Measurements from ENCODE around the gene CFAP299.

The CFAP299 gene

DNA sequence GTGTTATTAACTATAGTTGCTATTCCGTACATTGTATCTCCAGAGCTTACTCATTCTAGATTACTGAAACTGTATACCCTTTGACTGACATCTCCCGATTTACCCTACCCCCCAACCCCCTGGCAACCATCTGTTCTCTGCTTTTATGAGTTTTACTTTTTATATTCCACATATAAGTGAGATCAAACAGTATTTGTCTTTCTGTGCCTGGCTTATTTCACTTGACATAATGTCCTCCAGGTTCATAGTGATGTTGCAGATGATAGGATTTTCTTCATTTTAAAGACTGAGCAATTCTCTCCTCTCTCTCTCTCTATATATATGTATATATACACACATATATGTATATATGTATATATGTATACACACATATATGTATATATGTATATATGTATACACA is 54.6 kb downstream of the CFAP299 start:
- no peak for DNase-seq (ENCODE audit: low spot score)

DNA sequence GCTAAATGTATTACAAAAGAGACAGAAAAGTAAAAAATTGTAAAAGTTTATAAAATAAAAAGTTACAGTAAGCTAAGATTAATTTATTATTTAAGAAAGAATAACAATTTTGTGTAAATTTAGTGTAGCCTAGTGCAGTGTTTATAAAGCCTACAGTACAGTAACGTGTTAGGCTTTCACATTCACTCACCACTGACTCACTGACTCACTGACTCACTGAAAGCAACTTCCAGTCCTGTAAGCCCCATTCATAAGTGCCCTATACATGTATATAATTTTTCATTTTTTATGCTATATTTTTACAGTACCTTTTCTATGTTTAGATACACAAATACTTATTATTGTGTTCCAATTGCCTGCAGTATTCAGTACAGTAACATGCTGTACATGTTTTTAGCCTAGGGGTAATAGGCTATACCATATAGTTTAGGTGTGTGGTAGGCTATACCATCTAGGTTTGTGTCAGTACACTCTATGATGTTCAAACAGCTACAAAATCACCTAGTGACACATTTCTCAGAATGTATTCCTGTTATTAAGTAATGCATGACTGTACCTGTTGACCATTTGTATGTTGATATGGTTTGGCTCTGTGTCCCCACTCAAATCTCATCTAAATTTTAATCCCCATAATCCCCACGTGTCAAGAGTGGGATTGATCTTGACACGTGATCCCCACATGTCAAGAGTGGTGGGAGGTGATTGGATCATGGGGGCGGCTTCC is 57.9 kb downstream of the CFAP299 start:
- no peak for DNase-seq (ENCODE audit: low spot score)

DNA sequence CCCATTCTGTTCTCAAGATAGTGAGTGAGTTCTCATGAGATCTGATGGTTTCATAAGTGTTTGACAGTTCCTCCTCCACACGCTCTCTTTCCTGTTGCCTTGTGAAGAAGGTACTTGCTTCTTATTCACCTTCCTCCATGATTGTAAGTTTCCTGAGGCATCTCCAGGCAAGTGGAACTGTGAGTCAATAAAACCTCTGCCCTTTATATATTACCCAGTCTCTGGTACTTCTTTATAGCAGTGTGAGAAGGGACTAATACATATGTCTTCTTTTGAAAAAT is 58.4 kb downstream of the CFAP299 start:
- DNase-seq (ENCODE audit: low spot score) = no peak

DNA sequence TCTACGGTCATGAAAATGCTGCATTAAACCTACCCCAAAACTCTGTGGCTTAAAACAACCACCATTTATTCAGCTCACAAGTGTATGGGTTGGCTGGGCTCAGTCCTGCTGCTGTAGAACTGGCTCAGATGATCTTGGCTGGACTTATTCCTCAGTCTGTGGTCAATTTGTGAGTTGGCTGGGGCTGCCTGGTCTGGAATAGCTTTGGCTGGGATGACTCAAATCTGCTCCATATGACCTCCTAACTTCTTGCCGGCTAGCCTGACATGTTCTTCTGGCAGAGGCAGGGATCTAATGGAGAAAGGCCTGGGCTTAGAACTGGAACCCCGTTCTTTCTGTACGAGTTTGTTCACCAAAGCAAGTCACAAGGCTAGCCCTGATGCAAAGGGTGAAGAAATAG is 71.7 kb downstream of the CFAP299 start:
- no peak for DNase-seq (ENCODE audit: low spot score)

DNA sequence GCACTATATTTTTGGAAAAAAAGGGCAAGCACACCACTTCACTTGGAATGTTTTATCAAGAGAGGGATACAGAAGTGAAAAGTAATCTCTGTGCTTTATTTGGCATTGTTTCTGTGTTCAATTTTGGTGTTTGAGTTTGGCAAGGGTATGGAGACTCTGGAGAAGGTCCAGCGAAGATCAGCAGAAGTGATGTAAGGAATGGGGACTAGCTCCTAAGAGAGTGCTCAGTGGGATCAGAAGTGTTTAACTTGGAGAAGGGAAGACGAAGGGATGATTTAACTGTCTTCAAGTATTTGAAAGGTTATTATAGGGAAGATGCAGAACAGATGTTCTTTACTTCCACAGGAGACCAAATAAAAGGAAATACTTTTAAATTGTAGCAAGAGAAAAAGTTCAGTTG is 74.3 kb downstream of the CFAP299 start:
- DNase-seq (ENCODE audit: low spot score) = no peak

DNA sequence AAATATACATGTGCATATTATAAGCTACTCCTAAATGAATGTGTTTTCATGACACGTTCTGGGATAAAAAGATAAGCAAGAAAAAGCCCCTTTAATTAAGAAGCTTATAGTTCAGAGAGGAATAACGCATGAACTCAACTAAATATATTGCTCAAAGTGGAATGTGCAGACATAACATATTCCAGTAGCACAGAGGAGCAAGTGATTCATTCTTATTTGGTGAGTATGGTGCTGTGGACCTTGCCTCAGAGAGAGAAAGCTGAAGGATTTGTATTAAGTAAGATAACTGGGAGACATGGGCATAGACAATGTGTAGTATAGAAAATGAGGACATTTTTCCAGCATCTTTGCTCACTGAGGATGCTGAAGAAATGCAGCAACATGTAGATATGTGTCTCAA is 76.8 kb downstream of the CFAP299 start:
- DNase-seq (ENCODE audit: low spot score) = no peak

- no peak for DNase-seq (ENCODE audit: low spot score)
These were observed 77.6 kb downstream of the CFAP299 start for GRCh38 chr4:80413086-80413485.

- no peak for DNase-seq (ENCODE audit: low spot score)
These were observed 81.5 kb downstream of the CFAP299 start for GRCh38 chr4:80417019-80417418.

DNA sequence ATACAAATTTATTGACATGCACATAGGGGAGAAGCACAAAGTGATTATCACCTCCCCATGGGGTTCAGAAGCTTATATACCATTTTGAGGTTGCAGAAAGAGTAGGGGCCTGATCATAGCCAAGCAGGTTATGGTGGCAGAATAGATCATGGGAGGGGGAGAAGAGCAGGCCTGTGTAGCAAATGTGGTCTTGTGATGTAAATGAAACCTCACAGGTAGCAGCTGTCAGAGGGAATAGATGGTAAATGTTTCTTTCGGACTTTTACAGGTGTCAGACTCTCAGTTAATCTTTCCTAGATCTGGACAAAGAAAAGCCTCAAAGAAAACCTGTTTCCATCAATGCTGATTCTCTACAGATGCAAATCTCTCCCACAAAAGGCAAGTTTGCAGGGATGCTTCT is 84.4 kb downstream of the CFAP299 start:
- DNase-seq (ENCODE audit: low spot score) = no peak

- DNase-seq (ENCODE audit: low spot score) = no peak
These were observed 85.1 kb downstream of the CFAP299 start for GRCh38 chr4:80420638-80421037.

- peak; percentile 26 for DNase-seq (ENCODE audit: low spot score)
These were observed 87.3 kb downstream of the CFAP299 start for GRCh38 chr4:80422727-80423404.

- DNase-seq (ENCODE audit: low spot score) = no peak
These were observed 88.2 kb downstream of the CFAP299 start for GRCh38 chr4:80423553-80424224.

- DNase-seq (ENCODE audit: low spot score) = no peak
These were observed 88.7 kb downstream of the CFAP299 start for GRCh38 chr4:80424225-80424581.

DNA sequence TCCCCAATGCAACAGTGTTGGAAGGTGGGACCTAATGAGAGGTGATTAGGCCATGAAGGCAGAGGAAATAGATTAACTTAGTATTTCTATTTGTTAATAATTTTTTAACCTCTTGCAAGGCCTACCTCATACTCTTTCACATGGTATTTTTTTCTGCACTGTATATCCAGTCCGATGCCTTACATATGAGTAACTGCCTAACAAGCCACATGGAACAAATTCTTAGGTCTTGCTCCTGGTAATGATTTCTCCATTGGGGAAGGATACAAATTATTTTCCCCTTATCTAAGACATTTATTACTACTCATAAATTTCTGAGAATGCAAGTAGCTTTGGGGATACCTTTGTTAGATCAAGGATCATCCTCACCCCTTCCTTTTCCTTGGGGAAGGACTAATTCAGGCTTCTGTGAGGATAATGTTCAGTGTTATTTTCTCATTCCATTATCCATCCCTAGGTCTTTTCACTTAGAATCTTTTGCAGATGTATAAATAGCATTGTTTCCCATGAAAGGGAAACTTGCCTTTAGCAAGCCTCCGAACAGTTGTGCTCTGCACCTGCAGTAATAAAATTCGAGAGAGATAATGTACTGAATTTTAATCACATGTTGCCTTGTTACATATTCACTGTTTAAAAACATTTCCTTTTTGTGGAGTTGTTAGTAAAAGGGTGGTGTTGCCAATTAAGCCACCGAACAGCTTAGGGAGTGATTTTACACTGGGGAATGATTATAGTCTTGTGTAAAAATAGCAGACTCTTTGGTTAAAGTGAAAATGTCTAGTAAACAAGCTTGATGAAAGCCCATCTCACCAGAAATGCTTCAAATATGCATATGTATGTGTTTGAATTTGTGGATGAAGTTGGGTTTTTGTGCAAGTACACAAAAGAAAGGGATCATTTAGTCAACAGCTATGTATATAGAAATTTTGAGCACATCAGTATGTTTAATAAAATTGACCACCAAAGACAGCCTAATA is 89.9 kb downstream of the CFAP299 start:
- no peak for DNase-seq (ENCODE audit: low spot score)

DNA sequence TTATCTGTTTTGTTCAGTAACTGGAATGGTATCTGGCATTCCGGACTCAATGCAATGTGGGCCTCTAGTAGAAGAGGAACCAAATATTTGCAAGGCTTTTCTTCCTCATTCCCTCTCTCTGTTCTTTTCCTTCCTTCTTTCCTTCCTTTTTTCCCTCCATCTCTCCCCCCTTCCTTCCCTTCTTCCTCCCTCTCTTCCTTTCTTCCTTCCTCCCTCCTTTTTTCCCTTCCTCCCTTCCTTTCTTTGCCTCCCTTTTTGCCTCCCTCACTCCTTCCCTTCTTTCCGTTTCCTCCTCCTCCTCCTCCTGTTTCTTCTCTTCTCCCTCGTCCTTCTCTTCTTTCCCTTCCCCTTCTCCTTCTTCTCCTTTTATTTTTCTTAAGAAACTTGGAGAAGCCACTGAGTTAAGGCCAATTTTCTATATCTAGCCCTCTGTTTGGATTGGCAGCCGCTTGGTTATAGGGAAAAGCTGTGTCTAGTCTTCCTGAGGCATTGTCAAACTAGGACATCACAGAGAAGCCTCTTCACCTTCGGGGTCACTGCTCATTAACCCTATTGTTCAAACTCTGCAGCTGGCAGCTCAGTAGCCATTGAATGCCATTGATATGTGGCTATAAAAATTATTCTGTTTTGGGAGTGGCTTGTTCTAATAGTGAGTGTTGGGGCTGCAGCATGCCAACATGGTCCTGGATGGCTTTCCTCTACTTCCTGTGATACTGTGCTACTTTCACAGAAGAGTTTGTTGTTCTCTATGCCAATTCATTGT is 95.9 kb downstream of the CFAP299 start:
- no peak for DNase-seq (ENCODE audit: low spot score)

GRCh38 chr4:80434238-80434637 is 98.7 kb downstream of the CFAP299 start:
- no peak for DNase-seq (ENCODE audit: low spot score)

DNA sequence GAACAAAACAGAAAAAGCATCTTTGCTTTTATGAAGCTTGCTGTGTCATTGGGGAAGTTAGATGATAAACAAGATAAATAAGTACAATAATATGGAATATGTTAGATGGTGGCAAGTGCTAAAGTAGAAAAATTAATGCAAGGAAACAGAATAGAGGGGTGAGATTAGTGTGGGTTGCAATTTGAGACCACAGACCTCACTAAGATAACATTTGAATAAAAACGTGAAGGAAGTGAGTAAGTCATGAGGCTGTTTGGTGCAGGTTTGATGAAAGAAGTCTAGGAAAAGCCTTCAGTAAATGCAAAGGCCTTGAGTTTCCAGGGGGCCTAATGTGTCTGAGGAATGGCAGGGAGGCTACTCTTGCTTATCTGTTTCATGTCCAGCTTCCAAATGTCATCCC is 102.5 kb downstream of the CFAP299 start:
- no peak for DNase-seq (ENCODE audit: low spot score)

GRCh38 chr4:80439294-80440061 is 103.9 kb downstream of the CFAP299 start:
- peak; percentile 36 for DNase-seq (ENCODE audit: low spot score)

GRCh38 chr4:80446248-80446647 is 110.7 kb downstream of the CFAP299 start:
- DNase-seq (ENCODE audit: low spot score) = no peak

DNA sequence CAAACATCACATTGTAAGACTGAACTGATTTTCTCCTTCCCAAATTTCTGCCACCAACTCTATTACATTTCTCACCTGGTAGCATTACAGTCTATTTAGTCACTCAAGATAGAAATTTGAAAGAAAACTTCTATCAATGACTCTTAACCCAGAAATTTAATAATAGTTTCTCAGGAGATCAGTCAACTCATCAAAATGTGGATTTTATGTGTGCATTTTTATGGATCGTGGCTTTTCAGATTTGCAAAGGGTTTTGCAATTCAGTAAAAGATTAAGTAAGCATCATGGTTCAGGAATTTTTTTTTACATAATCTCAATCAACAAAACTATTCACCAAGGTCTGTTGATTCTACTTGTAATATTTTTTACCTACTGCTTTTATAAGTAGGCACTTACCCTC is 111.1 kb downstream of the CFAP299 start:
- no peak for DNase-seq (ENCODE audit: low spot score)

GRCh38 chr4:80447493-80447892 is 112.0 kb downstream of the CFAP299 start:
- no peak for DNase-seq (ENCODE audit: low spot score)
